Measurements from ENCODE around the gene KHNYN. TPM values are rescaled to one million over a fixed set of nuclear protein-coding genes. Genes with fewer than 3 reads are reported as not detected.

KHNYN gene
- total and polyA plus RNA-seq, 2 donors, result 37.5 to 51.4 TPM

DNA sequence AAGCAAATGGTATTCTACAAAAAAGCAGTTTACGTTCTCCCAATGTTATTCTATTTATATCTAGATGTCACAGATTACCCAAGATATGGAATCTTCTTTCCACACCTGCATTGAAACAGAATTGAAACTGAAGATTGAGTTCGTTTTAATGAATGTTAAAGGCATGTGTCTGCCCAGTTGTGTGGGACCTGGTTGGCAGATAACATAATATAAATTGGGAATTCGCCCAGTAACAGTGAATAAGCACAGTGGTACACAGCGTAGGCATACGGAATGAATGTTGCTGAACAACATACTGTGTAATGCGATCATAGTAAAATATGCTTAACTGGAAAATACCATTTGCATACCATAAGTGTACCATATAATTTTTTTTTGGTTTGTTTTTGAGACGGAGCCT is 4.3 kb downstream of the KHNYN start:
- H3K27ac ChIP-seq (ENCODE audit: low read depth), result no peak overlapping the region
- H3K36me3 ChIP-seq (ENCODE audit: insufficient read depth), result no peaks in the 10 kb centered on the region
- no peak overlapping the region for H3K4me3 ChIP-seq (ENCODE audit: low read depth, low read length)
- DNase-seq (ENCODE audit: extremely low spot score), result no peak
- 81% methylated on average over 7 of the region's 7 CpGs for WGBS
- H3K4me1 ChIP-seq (ENCODE audit: insufficient read depth), result no peaks in the 10 kb centered on the region

DNA sequence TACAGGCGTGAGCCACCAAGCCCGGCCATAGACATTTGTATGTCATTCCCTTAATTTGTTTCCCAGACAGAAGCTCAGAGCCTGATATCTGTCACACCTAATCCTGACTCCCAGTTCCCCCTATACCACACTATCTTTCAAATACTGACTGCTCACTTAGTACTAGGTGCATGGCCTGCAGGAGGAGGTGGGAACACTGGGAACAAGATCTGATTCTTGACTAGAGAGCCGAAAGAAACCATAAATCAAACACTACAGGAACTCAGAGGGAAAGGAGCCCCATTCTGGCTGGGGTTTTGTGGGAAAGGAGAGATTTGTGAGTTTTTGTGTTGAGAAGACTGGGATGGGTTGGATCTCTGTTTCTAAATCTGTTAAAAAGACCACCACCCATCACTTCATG is 4.9 kb downstream of the KHNYN start:
- no peaks in the 10 kb centered on the region for H3K4me1 ChIP-seq (ENCODE audit: insufficient read depth)
- peaks cover 2% of the 10 kb centered on the region for H3K36me3 ChIP-seq (ENCODE audit: insufficient read depth)
- H3K4me3 ChIP-seq (ENCODE audit: low read depth, low read length), result no peak overlapping the region
- H3K27ac ChIP-seq (ENCODE audit: low read depth), result no peak overlapping the region
- WGBS, result 73% methylated on average over 3 of the region's 3 CpGs
- no peak for DNase-seq (ENCODE audit: extremely low spot score)

DNA sequence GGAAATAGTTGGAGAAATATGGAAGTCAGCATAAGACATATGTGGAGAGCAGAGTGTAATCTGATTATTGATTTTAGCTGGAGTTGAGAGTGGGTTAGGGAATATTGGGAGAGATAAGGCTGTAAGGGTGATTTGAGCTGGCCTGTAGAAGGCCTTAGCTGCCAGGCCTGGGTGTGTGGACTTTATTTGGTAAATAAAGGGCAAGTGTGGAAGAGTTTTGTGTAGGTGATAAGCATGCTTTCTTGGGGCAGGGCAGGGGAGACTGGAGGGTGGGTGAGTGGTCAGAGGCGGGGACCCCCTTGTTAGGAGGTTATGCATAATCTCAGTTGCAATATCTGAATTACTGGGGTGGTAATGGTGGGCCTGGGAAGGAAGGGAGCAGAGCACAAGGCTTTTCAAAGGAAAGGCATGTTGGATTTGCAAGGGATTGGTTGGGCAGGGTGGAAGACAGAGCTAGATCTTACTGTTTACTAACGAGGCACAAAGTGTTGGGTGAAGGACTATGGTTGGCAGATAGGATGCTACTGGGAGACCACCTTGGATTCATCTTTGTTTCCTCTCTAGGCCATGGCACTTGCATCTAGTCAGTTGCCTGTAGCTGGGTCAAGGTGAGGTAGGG is 5.5 kb downstream of the KHNYN start:
- Histone ChIP-seq H3K27ac (ENCODE audit: low read depth) (no peak overlapping the region), H3K36me3 (ENCODE audit: insufficient read depth) (peaks cover 3% of the 10 kb centered on the region), H3K4me1 (ENCODE audit: insufficient read depth) (no peaks in the 10 kb centered on the region), H3K4me3 (ENCODE audit: low read depth, low read length) (no peak overlapping the region)
- WGBS, result 80% methylated on average over 2 of the region's 2 CpGs
- DNase-seq (ENCODE audit: extremely low spot score), result no peak

DNA sequence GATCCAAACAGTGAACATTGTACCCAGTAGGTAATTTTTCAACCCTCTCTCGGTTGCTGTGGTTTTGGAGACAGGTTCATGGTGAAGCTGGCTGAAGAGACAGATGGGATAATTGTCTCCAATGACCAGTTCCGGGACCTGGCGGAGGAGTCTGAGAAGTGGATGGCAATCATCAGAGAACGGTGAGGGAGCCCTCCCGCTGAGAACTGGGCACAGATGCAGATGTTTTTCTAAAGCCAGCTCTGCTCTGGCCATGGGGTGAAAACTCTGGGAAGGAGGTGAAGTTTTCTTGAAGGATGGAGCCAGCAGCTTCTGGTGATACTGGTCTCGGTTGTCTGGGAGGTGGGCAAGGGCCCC is 6.2 kb downstream of the KHNYN start:
- no peak for DNase-seq (ENCODE audit: extremely low spot score)
- peaks cover 3% of the 10 kb centered on the region for H3K36me3 ChIP-seq (ENCODE audit: insufficient read depth)
- no peak overlapping the region for H3K27ac ChIP-seq (ENCODE audit: low read depth)
- no peaks in the 10 kb centered on the region for H3K4me1 ChIP-seq (ENCODE audit: insufficient read depth)
- WGBS, result 65% methylated on average over 6 of the region's 6 CpGs
- no peak overlapping the region for H3K4me3 ChIP-seq (ENCODE audit: low read depth, low read length)

DNA sequence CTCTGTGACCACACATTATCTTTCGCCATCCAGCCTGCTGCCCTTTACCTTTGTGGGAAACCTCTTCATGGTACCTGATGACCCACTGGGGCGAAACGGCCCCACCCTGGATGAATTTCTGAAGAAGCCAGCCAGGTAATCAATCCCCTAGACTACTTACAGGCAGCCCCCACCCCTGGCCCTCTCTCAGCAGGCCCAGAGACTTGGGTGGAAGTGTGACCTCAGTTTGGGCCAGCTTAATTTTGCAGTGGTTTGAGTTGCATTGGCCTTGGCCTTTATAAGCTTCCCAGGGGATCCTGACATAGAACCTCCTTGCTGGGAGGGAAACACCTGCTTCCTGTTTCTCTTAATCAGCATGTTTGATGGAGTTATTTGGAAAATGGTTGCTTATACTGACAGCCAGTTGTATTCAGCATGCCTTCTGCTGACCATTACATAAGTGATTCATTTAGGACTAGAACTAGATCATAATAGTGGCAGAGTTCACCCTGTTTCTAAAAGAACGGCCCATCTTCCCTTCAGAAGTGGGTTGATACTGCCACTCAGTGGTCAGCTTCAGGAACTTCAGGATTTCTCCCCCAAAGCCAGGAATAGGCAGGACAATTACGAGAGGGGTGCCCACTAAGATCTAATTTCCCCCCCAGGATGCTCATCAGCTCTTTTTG is 6.7 kb downstream of the KHNYN start:
- WGBS, result 56% methylated on average over 5 of the region's 5 CpGs
- Histone ChIP-seq H3K4me3 (ENCODE audit: low read depth, low read length) (no peak overlapping the region), H3K27ac (ENCODE audit: low read depth) (peak overlapping the region; percentile 46), H3K36me3 (ENCODE audit: insufficient read depth) (peaks cover 3% of the 10 kb centered on the region), H3K4me1 (ENCODE audit: insufficient read depth) (no peaks in the 10 kb centered on the region)
- DNase-seq (ENCODE audit: extremely low spot score), result no peak

DNA sequence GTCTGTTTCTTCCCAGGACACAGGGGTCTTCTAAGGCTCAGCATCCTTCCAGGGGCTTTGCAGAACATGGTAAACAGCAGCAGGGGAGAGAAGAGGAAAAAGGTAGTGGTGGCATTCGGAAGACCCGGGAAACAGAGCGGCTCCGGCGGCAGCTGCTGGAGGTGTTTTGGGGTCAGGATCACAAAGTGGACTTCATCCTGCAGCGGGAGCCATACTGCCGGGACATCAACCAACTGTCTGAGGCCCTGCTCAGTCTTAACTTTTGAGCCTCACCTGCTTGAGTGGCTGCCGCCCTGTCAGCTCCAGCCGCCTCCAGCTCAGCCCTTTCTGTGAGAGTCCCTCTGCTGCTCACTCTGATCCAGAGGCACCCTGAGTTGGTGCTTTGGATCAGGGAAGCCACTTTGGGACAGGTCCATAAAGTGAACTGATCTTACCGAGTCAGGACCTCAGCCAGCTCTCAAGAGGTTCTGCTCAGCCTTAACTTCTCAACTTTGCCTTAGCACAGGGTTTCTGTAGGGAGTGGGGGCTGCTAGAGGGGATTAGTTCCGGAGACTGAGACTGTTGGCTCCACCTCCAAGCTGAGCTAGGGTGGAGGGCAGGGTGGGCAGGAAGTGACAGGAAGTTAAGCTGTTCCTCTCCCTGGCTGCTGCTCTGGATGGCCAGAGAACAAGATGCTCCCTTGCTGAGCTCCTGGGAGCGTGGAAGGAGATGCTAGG is 7.4 kb downstream of the KHNYN start:
- Histone ChIP-seq H3K4me3 (ENCODE audit: low read depth, low read length) (no peak overlapping the region), H3K27ac (ENCODE audit: low read depth) (no peak overlapping the region), H3K36me3 (ENCODE audit: insufficient read depth) (peaks cover 3% of the 10 kb centered on the region), H3K4me1 (ENCODE audit: insufficient read depth) (no peaks in the 10 kb centered on the region)
- 64% methylated on average over 12 of the region's 12 CpGs for WGBS
- no peak for DNase-seq (ENCODE audit: extremely low spot score)

DNA sequence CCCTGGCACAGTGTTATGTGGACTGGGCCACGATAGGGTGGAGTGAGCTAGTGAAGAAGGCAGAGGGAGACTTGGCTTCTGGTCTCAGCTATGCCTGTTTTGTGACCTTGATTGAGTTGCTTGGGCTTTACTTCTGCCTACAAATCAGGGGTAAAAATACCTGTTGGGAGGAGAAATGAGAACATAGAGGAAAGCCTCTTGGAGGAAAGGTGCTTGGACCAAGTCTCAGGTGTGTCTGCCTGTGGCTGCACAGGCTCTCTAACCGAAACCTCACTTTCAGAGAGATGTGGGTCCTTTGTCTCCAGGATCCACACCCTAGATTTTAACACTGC is 7.9 kb downstream of the KHNYN start:
- WGBS, result 84% methylated on average over 2 of the region's 2 CpGs
- no peak overlapping the region for H3K27ac ChIP-seq (ENCODE audit: low read depth)
- DNase-seq (ENCODE audit: extremely low spot score), result no peak
- H3K4me3 ChIP-seq (ENCODE audit: low read depth, low read length), result no peak overlapping the region
- peaks cover 3% of the 10 kb centered on the region for H3K36me3 ChIP-seq (ENCODE audit: insufficient read depth)
- no peaks in the 10 kb centered on the region for H3K4me1 ChIP-seq (ENCODE audit: insufficient read depth)

DNA sequence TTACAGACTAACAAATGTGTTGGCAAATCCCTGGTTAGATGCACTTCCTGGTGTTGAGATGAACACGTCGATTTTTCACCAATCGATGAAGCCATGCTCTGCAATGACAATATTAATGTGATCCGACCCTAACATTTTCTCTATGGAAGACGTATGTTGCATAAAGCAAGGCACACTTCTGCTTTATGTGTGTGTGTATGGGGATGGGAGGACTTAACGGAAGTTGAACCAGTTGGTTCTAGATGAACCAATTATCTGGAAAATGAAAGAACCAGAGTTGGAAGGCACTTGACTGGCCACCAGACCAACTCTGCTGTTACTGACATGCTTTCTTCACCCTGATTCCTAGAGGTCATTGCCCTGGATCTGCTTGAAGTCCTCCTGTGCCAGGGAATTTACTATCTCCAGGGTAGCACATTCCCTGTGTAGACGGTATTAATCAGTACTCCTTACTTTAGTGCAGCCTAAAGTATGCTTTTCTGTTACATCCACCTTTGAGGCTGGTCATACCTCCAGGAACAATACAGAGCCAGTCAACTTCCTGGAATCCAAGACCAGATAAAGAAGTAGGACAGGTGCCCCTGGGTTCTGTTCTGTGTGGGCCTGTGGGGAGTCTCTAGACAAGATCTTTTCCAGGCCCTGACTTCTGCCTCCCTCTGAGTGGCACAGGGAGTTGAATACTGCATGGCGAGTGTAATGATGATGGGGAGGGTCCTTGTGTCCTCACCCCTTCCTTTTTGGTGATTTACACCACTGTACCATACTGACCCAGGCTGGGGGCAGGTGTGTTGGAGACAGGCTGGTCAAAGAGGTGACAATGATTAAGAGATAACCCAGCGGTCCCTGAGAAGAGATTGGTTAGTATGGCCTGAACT is 8.7 kb downstream of the KHNYN start:
- H3K27ac ChIP-seq (ENCODE audit: low read depth), result no peak overlapping the region
- WGBS, result 66% methylated on average over 9 of the region's 9 CpGs
- peaks cover 3% of the 10 kb centered on the region for H3K36me3 ChIP-seq (ENCODE audit: insufficient read depth)
- H3K4me1 ChIP-seq (ENCODE audit: insufficient read depth), result no peaks in the 10 kb centered on the region
- no peak for DNase-seq (ENCODE audit: extremely low spot score)
- H3K4me3 ChIP-seq (ENCODE audit: low read depth, low read length), result no peak overlapping the region

DNA sequence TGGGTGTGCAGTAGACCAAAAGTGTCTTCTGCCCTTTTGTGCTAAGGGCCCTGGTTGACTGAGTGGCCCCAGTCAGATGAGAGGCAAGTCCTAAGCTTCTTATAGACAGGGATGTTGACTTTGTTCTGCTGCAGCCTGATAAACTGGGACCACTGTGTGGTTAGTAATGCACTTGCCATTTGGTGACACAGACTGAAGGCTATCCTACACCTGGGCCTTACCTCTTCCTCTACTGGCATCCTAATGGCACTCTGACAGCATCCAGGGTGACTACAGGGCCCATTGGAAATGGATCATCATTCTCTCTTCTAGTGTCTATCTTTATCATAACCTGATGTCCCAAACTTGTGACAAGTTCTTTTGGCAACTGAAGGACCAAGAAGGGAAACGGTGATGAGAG is 9.5 kb downstream of the KHNYN start:
- no peak for DNase-seq (ENCODE audit: extremely low spot score)
- Histone ChIP-seq H3K27ac (ENCODE audit: low read depth) (no peak overlapping the region), H3K36me3 (ENCODE audit: insufficient read depth) (peaks cover 3% of the 10 kb centered on the region), H3K4me3 (ENCODE audit: low read depth, low read length) (no peak overlapping the region), H3K4me1 (ENCODE audit: insufficient read depth) (no peaks in the 10 kb centered on the region)
- 53% methylated on average over 1 of the region's 1 CpG for WGBS

DNA sequence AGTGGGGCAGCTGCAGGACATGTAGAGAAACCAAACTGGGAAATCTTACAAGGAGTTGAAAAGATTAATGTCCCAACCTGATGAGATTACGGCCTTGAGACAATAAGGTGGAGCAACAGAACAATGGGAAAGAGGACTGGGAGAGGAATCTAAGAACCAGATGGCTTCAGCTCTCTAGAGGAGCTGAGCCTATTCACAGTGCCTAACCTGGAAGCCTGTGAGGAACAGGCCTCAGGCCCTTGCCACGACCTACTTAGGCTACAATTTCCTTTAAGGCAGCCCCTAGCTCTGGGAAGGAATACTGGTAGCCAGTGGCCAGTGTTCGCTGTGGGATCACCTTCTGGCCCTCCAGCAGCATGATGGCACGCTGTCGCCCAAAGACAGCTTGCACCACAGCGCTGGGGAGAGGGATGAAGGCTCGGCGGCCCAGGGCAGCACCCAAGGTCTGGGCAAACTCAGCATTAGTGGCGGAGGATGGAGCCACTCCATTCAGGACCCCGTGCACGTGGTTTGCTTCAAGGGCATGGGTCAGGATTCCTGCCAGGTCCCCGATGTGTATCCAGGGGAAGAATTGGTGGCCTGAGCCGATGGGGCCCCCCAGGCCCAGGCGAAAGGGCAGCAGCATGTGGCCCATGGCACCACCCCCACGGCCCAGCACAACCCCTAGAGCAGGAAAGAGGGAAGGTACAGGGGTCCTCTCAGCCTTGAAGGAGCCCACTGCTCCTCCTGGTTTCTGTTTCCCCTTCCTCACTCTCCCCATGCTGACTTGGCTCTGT is 10.3 kb downstream of the KHNYN start:
- Histone ChIP-seq H3K4me1 (ENCODE audit: insufficient read depth) (no peaks in the 10 kb centered on the region), H3K4me3 (ENCODE audit: low read depth, low read length) (no peak overlapping the region), H3K36me3 (ENCODE audit: insufficient read depth) (peaks cover 3% of the 10 kb centered on the region), H3K27ac (ENCODE audit: low read depth) (no peak overlapping the region)
- WGBS, result 74% methylated on average over 15 of the region's 15 CpGs
- no peak for DNase-seq (ENCODE audit: extremely low spot score)

DNA sequence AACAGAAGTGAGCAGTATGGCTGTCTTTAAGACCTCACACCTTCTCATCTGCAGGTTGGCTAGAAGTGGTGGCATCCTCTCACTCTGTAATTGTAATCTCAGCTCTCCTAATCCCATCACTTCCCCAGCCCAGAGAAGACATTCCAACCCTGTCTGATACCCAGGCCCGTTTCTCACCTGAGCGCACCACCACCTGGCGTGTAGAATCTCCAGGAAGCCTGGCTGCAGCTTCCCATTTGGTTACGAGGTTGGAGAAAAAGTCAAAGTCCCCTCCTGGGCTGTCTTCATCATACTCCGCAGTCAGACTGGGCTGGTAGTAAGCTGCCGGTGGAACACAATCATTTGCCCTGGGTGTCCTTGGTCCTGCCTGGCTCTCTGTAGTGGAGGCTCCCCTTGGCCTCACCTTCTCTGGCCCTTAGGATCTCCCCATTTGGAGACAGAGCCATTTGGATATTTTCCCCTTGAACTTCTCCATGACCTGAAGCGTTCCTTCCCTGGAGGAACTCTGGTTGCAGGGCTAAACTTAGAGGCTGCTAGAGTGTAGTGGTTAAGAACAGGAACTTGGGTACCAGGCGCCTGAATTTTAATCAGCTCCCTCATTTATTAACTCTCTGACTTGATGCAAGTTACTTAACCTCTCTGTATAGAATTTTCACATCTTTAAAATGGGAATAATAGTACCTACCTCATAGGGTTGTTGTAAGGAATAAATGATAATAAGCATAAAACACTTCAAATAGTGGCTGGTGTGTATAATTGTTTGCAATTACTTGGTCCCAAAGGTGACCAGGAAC is 11.0 kb downstream of the KHNYN start:
- no peak overlapping the region for H3K4me3 ChIP-seq (ENCODE audit: low read depth, low read length)
- peaks cover 3% of the 10 kb centered on the region for H3K36me3 ChIP-seq (ENCODE audit: insufficient read depth)
- 87% methylated on average over 8 of the region's 8 CpGs for WGBS
- no peaks in the 10 kb centered on the region for H3K4me1 ChIP-seq (ENCODE audit: insufficient read depth)
- no peak overlapping the region for H3K27ac ChIP-seq (ENCODE audit: low read depth)
- no peak for DNase-seq (ENCODE audit: extremely low spot score)

DNA sequence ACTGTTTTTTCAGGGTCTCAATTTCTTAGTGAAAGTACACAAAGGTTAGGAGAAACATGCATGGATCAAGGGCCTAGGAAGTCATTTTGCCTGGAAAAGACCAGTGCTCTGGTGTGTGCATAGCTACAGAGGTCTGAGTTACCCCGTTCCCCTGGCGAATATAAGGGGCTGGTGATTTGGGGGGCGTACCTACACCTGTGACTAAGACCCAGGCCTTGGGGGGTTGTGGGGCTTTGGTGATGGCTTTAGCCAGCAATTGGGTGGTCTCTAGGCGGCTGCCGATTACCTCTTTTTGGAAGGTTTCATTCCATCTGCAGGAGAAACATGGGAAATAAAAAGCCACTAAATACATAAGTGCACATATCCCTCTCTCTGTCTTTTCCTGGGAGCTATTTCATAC is 11.7 kb downstream of the KHNYN start:
- Histone ChIP-seq H3K27ac (ENCODE audit: low read depth) (no peak overlapping the region), H3K4me3 (ENCODE audit: low read depth, low read length) (peak overlapping the region; percentile 50), H3K36me3 (ENCODE audit: insufficient read depth) (peaks cover 3% of the 10 kb centered on the region), H3K4me1 (ENCODE audit: insufficient read depth) (no peaks in the 10 kb centered on the region)
- WGBS, result 51% methylated on average over 5 of the region's 5 CpGs
- no peak for DNase-seq (ENCODE audit: extremely low spot score)

Measured in urinary bladder (tissue), 4 donors.